MV-4-11 (cell line): ENCODE results near the gene CGB2.
"Not testable (repeated sequence)": the region's sequence is repeated elsewhere in the genome, so short reads cannot be mapped to it uniquely, and the experiment has no call there.

Experiments used
- DNase-seq: peaks from one replicate; lab custom pipeline; 2025; lab: John Stamatoyannopoulos, UW

CGB2 gene

GRCh38 chr19:49038111-49038510 is 6.4 kb downstream of the CGB2 start:
- not testable (repeated sequence) for DNase-seq

GRCh38 chr19:49038557-49039276 is 7.0 kb downstream of the CGB2 start:
- not testable (repeated sequence) for DNase-seq

- DNase-seq: not testable (repeated sequence)
Measured at GRCh38 chr19:49039736-49040135, 8.0 kb downstream of the CGB2 start.

GRCh38 chr19:49042177-49042576 is 10.5 kb downstream of the CGB2 start:
- no peak for DNase-seq

GRCh38 chr19:49042666-49043065 is 11.0 kb downstream of the CGB2 start:
- not testable (repeated sequence) for DNase-seq

- DNase-seq: not testable (repeated sequence)
Measured at GRCh38 chr19:49043548-49043947, 11.9 kb downstream of the CGB2 start, which contains the start of gene CGB5. CGB5 (plus strand) TSS chr19:49043848; CDS start chr19:49044210, 362 bp downstream.

- DNase-seq: not testable (repeated sequence)
Measured at GRCh38 chr19:49049011-49049410, 17.3 kb downstream of the CGB2 start, which contains the start of gene CGB8. CGB8 (minus strand) TSS chr19:49049111; CDS start chr19:49048739, 372 bp downstream.

- not testable (repeated sequence) for DNase-seq
Measured at GRCh38 chr19:49049834-49050233, 18.1 kb downstream of the CGB2 start.

GRCh38 chr19:49050376-49051033 is 18.8 kb downstream of the CGB2 start:
- not testable (repeated sequence) for DNase-seq

GRCh38 chr19:49056101-49056901 is 24.6 kb downstream of the CGB2 start:
- DNase-seq: peak; percentile 15

GRCh38 chr19:49056902-49057596 is 25.4 kb downstream of the CGB2 start:
- not testable (repeated sequence) for DNase-seq

- no peak for DNase-seq
Measured at GRCh38 chr19:49057636-49058234, 26.0 kb downstream of the CGB2 start, which contains the start of gene CGB7. CGB7 (minus strand) TSS chr19:49057749; CDS start chr19:49055375, 2,374 bp downstream.

GRCh38 chr19:49058562-49058961 is 26.9 kb downstream of the CGB2 start:
- no peak for DNase-seq

GRCh38 chr19:49059053-49059452 is 27.4 kb downstream of the CGB2 start:
- DNase-seq: no peak

GRCh38 chr19:49061000-49061399 is 29.3 kb downstream of the CGB2 start:
- DNase-seq: no peak

GRCh38 chr19:49061445-49061844 is 29.8 kb downstream of the CGB2 start:
- DNase-seq: no peak

- DNase-seq: no peak
Measured at GRCh38 chr19:49064029-49064629, 32.4 kb downstream of the CGB2 start.

- DNase-seq: no peak
Measured at GRCh38 chr19:49064768-49065611, 33.3 kb downstream of the CGB2 start, which contains the start of gene NTF4. NTF4 (minus strand) TSS chr19:49064818; CDS start chr19:49061997, 2,821 bp downstream.

- DNase-seq: no peak
Measured at GRCh38 chr19:49065905-49066512, 34.3 kb downstream of the CGB2 start.
